CD4-positive, alpha-beta T cell treated with Interleukin-6 at 100 ng/mL for 8 hours (primary cell): ENCODE data around the gene RGS7.
"Not testable (repeated sequence)": the region's sequence is repeated elsewhere in the genome, so short reads cannot be mapped to it uniquely, and the experiment has no call there.

ENCODE experiments used
- DNase-seq: peaks from one replicate; pipeline ENCODE4 v3.0.0-alpha.2; 2020; ENCODE audit warnings: mixed read lengths, low spot score

RGS7 gene

GRCh38 chr1:241331328-241332036 lies 25.5 kb downstream of the RGS7 start:
- no peak for DNase-seq

DNA sequence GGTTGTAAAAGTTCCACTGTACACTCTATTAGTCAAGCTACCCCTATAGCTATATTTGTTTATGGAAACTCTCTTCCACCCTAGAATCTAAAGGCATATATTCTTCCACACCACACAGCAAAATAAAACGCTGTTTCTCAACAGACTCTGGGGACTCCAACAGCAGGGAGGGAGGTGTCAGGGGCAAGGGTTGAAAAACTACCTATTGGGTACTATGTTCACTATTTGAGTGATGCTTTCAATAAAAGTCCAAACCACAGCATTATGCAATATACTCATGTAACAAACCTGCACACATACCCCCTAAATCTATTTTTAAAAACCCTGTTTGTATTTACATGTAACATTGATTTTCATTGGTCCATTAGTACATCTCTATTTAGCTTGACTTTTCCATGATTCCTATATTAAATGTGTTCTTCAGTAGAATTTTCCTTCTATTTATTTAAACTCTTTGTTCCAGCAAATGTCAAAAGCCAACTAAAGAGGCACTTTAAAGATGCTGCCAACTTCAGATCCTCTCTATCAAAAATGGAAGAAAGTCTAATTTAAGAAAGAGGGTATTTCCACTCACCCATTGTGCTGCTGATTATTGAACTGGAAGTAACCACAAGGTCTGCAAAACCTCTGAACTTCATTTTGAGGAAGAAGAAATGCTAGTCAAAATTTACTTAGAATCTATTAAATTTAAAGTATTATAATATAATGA lies 26.2 kb downstream of the RGS7 start:
- DNase-seq, result no peak

DNA sequence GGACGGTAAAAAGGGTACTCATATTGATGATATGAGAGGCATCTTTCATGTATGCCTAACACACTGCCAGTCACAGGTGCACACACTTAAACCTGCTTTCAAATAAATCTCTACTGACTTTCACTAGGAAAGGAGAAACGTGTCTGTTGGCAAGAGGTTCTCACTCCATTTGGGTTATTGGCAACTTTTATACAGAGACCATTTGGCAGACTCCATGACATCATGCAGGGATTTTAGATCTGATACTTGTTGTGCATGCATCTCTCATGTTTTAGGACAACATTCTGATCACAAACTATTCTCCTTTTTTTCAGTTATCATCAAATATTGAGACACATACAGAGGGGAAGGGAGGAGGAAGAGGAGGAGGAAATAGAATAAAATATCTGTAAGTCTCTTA lies 31.5 kb downstream of the RGS7 start:
- no peak for DNase-seq

- DNase-seq, result no peak
Observed at GRCh38 chr1:241323514-241324195, 33.4 kb downstream of the RGS7 start.

GRCh38 chr1:241317676-241318075 lies 39.3 kb downstream of the RGS7 start:
- DNase-seq, result no peak

DNA sequence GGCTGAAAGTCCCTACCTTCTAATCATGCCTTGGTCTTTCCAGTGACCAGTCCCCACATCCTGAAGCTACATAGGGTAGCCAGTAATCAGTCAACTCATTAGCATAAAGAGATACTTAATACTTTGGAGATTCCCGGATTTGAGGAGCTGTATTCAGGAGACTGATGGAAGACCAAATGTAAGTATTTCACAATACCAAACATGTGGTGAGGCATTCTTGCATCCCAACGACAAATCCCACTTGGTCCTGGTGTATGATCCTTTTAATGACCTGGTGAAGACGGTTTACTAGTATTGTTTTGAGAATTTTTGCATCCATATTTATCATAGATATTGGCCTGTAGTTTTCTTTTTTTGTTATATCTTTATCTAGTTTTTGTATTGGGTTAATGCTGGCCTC lies 40.6 kb downstream of the RGS7 start:
- no peak for DNase-seq

DNA sequence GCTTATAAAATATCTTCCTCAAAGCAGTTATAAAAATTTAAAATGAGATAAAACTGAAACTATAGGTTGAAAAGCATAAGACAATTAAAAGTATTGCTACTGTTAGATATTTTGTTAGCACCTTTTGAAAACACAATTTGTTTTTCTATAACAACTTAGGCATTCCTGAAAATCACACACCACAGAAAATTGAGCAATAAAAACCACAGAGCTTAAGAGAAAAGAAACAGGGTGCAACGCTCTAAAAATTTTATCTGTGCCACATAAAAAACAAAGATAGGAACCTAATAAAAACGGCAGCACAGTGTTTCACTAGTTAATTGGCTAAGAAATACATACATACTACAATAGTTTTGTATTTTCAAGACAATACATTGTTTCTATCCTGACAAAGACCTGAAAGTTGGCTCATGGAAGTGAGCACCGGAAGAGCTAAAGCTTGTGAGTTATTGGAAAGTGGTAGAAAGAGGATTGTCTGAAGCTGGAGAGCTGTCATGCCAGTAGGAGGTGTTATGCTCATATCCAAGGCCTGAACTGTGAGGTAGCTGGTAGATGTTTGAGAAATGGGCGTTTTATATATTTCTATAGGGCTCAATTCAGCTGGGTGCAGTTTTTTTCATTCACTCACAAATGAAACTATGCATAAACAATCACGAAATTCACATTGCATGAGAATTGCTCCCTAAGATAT lies 45.8 kb downstream of the RGS7 start:
- no peak for DNase-seq

- no peak for DNase-seq
Observed at GRCh38 chr1:241310451-241310850, 46.6 kb downstream of the RGS7 start.

DNA sequence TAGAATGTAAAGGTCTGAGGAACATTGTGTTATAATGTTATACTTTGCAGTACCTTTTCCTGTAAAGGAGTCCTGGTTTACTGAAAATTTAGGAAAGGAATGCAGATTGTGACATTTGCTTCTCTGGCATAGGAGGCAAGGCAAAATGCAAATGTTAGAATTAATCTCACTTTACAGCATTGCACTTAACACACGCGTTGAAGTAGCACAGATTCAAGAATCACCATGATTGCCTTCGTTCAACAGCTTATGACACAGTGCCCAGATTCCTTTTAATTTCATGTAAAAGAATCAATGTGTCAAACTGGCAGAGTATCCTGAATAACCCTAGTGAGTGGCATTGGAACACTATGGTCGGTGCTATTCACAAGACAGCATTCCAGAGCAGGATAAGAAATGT lies 47.4 kb downstream of the RGS7 start:
- no peak for DNase-seq

GRCh38 chr1:241308471-241308870 lies 48.5 kb downstream of the RGS7 start:
- no peak for DNase-seq

DNA sequence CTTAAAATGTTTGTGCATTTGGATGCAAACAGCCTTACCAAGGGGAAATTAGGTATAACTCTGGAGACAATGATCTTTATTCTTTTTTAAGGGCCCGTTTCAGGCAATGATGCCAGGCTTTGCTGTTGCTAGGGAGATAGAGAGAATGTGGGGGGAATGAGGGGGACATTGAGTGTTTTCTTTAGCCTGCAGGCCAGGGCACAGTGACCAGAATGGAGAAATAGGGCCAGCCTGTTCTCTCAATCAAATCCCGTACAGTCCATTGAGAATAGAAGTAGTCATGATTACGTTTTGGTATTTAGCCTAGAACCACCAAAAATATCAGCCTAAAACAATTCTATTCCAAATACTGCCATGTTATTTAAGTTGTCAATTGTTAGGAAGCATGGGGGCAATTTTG lies 49.0 kb downstream of the RGS7 start:
- no peak for DNase-seq

GRCh38 chr1:241306125-241306790 lies 50.7 kb downstream of the RGS7 start:
- no peak for DNase-seq

- not testable (repeated sequence) for DNase-seq
Observed at GRCh38 chr1:241302024-241302423, 55.0 kb downstream of the RGS7 start.

GRCh38 chr1:241299347-241299746 lies 57.7 kb downstream of the RGS7 start:
- DNase-seq, result no peak

- DNase-seq, result no peak
Observed at GRCh38 chr1:241292973-241293372, 64.0 kb downstream of the RGS7 start.

DNA sequence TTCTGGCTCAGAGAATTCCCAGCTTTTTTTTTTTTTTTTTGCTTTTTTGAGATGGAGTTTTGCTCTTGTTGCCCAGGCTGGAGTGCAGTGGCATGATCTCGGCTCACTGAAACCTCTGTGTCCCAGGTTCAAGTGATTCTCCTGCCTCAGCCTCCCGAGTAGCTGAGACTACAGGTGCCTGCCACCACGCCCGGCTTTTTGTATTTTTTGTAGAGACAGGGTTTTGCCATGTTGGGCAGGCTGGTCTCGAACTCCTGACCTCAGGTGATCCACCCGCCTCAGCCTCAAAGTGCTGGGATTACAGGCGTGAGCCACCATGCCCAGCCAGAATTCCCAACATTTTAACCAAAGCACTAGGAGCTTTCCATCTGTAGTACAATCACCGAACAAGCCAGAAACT lies 65.5 kb downstream of the RGS7 start:
- not testable (repeated sequence) for DNase-seq

DNA sequence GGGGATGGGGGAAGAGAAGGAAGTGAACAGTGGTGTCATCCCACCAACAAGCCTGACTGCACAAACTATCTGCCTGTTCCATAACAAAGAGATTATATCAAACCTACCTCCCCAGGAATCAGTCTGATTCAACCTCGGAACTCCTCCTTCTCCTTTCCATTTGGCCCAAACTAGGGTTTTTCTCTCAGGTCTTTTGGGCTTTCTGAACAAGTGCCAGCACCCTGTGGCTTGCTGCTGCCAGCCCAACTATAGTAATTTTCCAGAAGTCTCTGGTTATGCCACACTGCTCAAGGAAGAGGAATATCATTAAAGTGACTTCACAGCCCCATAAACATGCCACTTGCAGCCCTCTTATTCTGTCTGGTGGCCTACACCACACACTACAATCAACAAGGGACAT lies 70.5 kb downstream of the RGS7 start:
- DNase-seq, result no peak

DNA sequence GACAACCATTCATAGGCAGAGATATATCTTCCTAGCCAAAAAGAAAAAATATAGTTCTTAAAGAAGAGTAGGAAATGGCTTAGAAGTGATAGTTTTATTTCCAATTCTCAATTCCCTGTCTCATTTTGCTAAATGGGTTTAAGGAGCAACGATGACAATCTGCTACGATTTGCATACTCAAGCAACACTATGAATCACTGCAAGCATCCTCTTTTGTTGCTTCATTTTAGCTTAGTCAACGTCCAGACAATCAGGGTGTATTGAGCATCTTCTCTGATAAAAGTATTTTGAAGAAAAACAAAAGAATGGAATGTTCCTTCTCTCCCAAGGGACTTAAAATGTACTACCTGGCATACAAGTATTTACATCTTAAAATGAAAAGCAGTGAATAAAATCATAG lies 80.6 kb downstream of the RGS7 start:
- DNase-seq, result no peak

DNA sequence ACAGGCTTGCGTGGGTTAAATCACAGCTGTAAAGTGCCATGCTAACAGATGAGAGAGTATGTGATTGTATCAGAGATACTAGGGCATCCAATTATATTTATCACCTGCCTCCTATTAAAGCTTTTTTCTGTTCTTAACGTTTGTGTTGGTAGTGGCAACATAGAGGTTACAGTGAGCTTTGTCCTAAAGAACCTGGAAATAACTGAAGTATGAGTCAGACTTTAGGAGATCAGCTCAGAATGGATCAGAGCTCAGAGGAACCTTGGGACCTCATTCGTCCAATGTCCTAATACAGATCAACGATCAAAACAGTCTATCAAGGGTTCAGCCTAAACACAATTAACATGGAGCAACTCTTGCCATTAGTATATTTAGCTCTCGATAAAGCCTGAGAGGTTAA lies 81.0 kb downstream of the RGS7 start:
- DNase-seq, result no peak

DNA sequence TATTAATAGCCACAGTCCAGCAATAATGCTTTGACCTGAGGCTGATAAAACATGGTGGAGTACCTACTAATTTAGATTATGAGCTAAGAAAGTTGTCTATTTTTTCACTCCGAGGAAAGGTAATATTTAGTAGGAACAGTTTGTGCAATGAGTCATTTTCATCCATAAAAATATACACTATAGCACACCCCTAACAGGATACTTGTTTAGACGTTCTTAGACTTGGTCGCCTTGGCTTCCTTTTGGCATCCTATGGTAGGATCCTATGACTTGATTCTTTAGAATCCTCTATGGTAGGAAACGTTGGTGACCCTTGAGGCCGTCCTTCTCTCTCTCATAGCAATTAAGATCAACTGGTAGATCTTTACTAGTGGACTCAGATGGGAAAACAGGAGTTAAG lies 81.8 kb downstream of the RGS7 start:
- DNase-seq, result no peak

DNA sequence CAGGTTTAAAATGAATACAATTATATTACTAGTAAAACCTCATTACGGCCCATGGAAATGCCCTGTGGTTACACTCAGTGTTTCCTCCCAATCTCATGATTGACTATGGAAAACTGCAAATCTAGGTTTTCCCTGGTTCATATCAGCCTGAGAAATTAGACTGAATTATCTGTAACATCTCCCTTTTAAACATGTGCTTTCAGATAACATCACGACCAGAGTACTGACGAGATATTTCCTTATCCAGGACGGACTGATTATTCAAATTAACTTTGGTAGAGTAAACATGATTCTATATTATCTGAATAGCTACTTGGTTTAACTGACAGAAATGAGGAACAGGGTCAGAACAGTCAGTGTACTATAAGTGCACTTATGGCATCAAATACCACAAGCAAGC lies 82.3 kb downstream of the RGS7 start:
- DNase-seq, result no peak

GRCh38 chr1:241272828-241273227 lies 84.2 kb downstream of the RGS7 start:
- DNase-seq, result no peak
